Smooth muscle cell (in vitro differentiated cells): ENCODE measurements around the gene ANKRD52. TPM values are rescaled to one million over a fixed set of nuclear protein-coding genes. Genes with fewer than 3 reads are reported as not detected.

ENCODE experiments used
- DNase-seq: peaks from one replicate; lab custom pipeline; 2025; ENCODE audit not compliant: unreplicated experiment; lab: John Stamatoyannopoulos, UW
- H2AFZ ChIP-seq: fragments of 200-600 bp; sonication (generic); 2 replicates; pipeline ENCODE4 v1.6.0; 2016; ENCODE audit warnings: antibody characterized with exemption, low read depth, mild to moderate bottlenecking
- H3F3A ChIP-seq: fragments of 200-600 bp; sonication (generic); 2 replicates; pipeline ENCODE4 v1.6.0; 2017; ENCODE audit warnings: antibody characterized with exemption, low read depth
- H3K27ac ChIP-seq: fragments of 200-600 bp; sonication (generic); 2 replicates; pipeline ENCODE4 v1.5.1; 2016; ENCODE audit warnings: low read depth, mild to moderate bottlenecking
- H3K27me3 ChIP-seq: fragments of 200-600 bp; sonication (generic); 2 replicates; pipeline ENCODE4 v1.6.1; 2016; ENCODE audit warnings: low read depth, mild to moderate bottlenecking
- H3K36me3 ChIP-seq: fragments of 200-600 bp; sonication (generic); 2 replicates; pipeline ENCODE4 v1.5.1; 2016; ENCODE audit warnings: low read depth
- H3K4me1 ChIP-seq: fragments of 200-600 bp; sonication (generic); 2 replicates; pipeline ENCODE4 v1.5.1; 2016; ENCODE audit warnings: low read depth
- H3K4me2 ChIP-seq: fragments of 200-600 bp; sonication (generic); 2 replicates; pipeline ENCODE4 v1.6.0; 2016; ENCODE audit warnings: mild to moderate bottlenecking
- H3K4me3 ChIP-seq: fragments of 200-600 bp; sonication (generic); 2 replicates; pipeline ENCODE4 v1.5.1; 2016; ENCODE audit warnings: mild to moderate bottlenecking
- H3K79me2 ChIP-seq: fragments of 200-600 bp; sonication (generic); 2 replicates; pipeline ENCODE4 v1.6.0; 2016; ENCODE audit warnings: low read depth, mild to moderate bottlenecking
- H3K9ac ChIP-seq: fragments of 200-600 bp; sonication (generic); 2 replicates; pipeline ENCODE4 v1.6.0; 2016; ENCODE audit warnings: low read depth
- H3K9me3 ChIP-seq: fragments of 200-600 bp; sonication (generic); replicated peaks from 2 replicates; pipeline ENCODE4 v1.5.1; 2016; ENCODE audit warnings: low read depth
- H4K20me1 ChIP-seq: fragments of 200-600 bp; sonication (generic); 2 replicates; pipeline ENCODE4 v1.6.0; 2016; ENCODE audit warnings: low read depth
- CTCF ChIP-seq: fragments of 200-600 bp; sonication (generic); IDR thresholded peaks from 2 replicates; pipeline ENCODE4 v1.5.1; 2017; ENCODE audit warnings: borderline replicate concordance, mild to moderate bottlenecking, antibody characterized with exemption; ENCODE audit not compliant: insufficient read depth, poor library complexity, severe bottlenecking
- WGBS: methylation state at CpG from one replicate; pipeline ENCODE4 v1.1.7; 2016; ENCODE audit warnings: low lambda C conversion rate; 5-methylcytosine and 5-hydroxymethylcytosine counted together
- polyA plus RNA-seq: library from polyadenylated mRNA; unstranded; fragments of >200 nt; fragmentation: Nextera tagmentation; extraction: Ambion mirVana; gene quantifications from 2 replicates; pipeline ENCODE4 v1.2.1, GENCODE V29; 2016
- total RNA-seq: library from RNA; depleted of rRNA; stranded (reverse); fragments of >200 nt; gene quantifications from 2 replicates; pipeline ENCODE4 v1.2.3, GENCODE V29; 2014

ANKRD52 gene
- total and polyA plus RNA-seq, 2 experiments from 2014 or later = 32.5 to 49.9 TPM

- H3K4me3 ChIP-seq = peak overlapping the region; percentile 96
- no peak for TF ChIP-seq CTCF
- H3K27me3 ChIP-seq = no peaks in the 10 kb centered on the region
- H3K4me2 ChIP-seq = peak overlapping the region; percentile 84
- H3F3A ChIP-seq = peaks cover 22% of the 10 kb centered on the region
- peaks cover 38% of the 10 kb centered on the region for H4K20me1 ChIP-seq
- peaks cover 53% of the 10 kb centered on the region for H3K79me2 ChIP-seq
- H2AFZ ChIP-seq = peak overlapping the region; percentile 52
- peaks cover 16% of the 10 kb centered on the region for H3K4me1 ChIP-seq
- 11% methylated on average over 10 of the region's 10 CpGs for WGBS
- no peaks in the 10 kb centered on the region for H3K9me3 ChIP-seq
- DNase-seq = no peak
- H3K36me3 ChIP-seq = no peaks in the 10 kb centered on the region
- peak overlapping the region; percentile 87 for H3K9ac ChIP-seq
- peak overlapping the region; percentile 91 for H3K27ac ChIP-seq
Observed at GRCh38 chr12:56299308-56299852, 41.2 kb upstream of the ANKRD52 start.

GRCh38 chr12:56298828-56299227, 40.6 kb upstream of the ANKRD52 start:
- no peaks in the 10 kb centered on the region for H3K9me3 ChIP-seq
- peak overlapping the region; percentile 96 for H3K4me3 ChIP-seq
- H3K36me3 ChIP-seq = no peaks in the 10 kb centered on the region
- no peak for DNase-seq
- H2AFZ ChIP-seq = no peak overlapping the region
- H3K4me2 ChIP-seq = peak overlapping the region; percentile 84
- peak overlapping the region; percentile 91 for H3K27ac ChIP-seq
- peaks cover 22% of the 10 kb centered on the region for H3F3A ChIP-seq
- peaks cover 44% of the 10 kb centered on the region for H4K20me1 ChIP-seq
- peaks cover 16% of the 10 kb centered on the region for H3K4me1 ChIP-seq
- no peak for TF ChIP-seq CTCF
- WGBS = 92% methylated on average over 5 of the region's 5 CpGs
- H3K79me2 ChIP-seq = peaks cover 59% of the 10 kb centered on the region
- no peaks in the 10 kb centered on the region for H3K27me3 ChIP-seq
- H3K9ac ChIP-seq = no peak overlapping the region

GRCh38 chr12:56297400-56297799, 39.2 kb upstream of the ANKRD52 start:
- Histone ChIP-seq H3K27me3 (no peaks in the 10 kb centered on the region), H3K9ac (no peak overlapping the region), H3K27ac (no peak overlapping the region), H3K4me3 (no peak overlapping the region), H3K79me2 (peaks cover 70% of the 10 kb centered on the region), H3F3A (peaks cover 15% of the 10 kb centered on the region), H3K4me1 (peaks cover 16% of the 10 kb centered on the region), H2AFZ (no peak overlapping the region), H4K20me1 (peaks cover 57% of the 10 kb centered on the region), H3K36me3 (no peaks in the 10 kb centered on the region), H3K9me3 (no peaks in the 10 kb centered on the region), H3K4me2 (no peak overlapping the region)
- DNase-seq = no peak
- TF ChIP-seq CTCF = no peak
- WGBS = 94% methylated on average over 8 of the region's 8 CpGs

- Histone ChIP-seq H3F3A (peaks cover 8% of the 10 kb centered on the region), H3K36me3 (no peaks in the 10 kb centered on the region), H3K4me1 (peaks cover 16% of the 10 kb centered on the region), H3K27ac (no peak overlapping the region), H4K20me1 (peaks cover 68% of the 10 kb centered on the region), H3K79me2 (peaks cover 78% of the 10 kb centered on the region), H3K9ac (no peak overlapping the region), H2AFZ (no peak overlapping the region), H3K4me3 (no peak overlapping the region), H3K27me3 (no peaks in the 10 kb centered on the region), H3K9me3 (no peaks in the 10 kb centered on the region), H3K4me2 (no peak overlapping the region)
- WGBS = 91% methylated on average over 5 of the region's 5 CpGs
- no peak for TF ChIP-seq CTCF
- DNase-seq = no peak
Observed at GRCh38 chr12:56296295-56296694, 38.1 kb upstream of the ANKRD52 start.
